HepG2 (cell line): ENCODE measurements around the gene PIP5KL1. TPM values are rescaled to one million over a fixed set of nuclear protein-coding genes. Genes with fewer than 3 reads are reported as not detected.
A peak's percentile ranks its signal among the peaks of the same experiment; 100 is the strongest.

Experiments
- BRCA1 ChIP-seq: sonication (generic); formaldehyde crosslinking; IDR thresholded peaks from 2 replicates; pipeline ENCODE4 v1.4.0; 2020; ENCODE audit warnings: missing genetic modification reagents
- CENPBD1 ChIP-seq: sonication (generic); formaldehyde crosslinking; IDR thresholded peaks from 2 replicates; pipeline ENCODE4 v1.8.0; 2022; ENCODE audit warnings: missing genetic modification reagents, low read depth, mild to moderate bottlenecking, borderline replicate concordance
- MAZ ChIP-seq, 2 experiments: sonication (generic) in 1 of 2; formaldehyde crosslinking in 1 of 2; IDR thresholded peaks; 2 replicates each; pipeline versions ENCODE4 v1.5.0 to v1.6.1; 2012 to 2020; ENCODE audit warnings: low read depth in 2 of 2, mild to moderate bottlenecking in 2 of 2, borderline replicate concordance in 1 of 2, improper control_type of control experiment in 1 of 2, low read length in 1 of 2, missing genetic modification reagents in 1 of 2, moderate library complexity in 1 of 2
- MYC ChIP-seq: sonication (generic); formaldehyde crosslinking; IDR thresholded peaks from 2 replicates; pipeline ENCODE4 v1.9.0; 2021; ENCODE audit warnings: missing genetic modification reagents, borderline replicate concordance
- NFE2L2 ChIP-seq: fragments of 150-350 bp; IDR thresholded peaks from 2 replicates; pipeline ENCODE4 v1.6.1; 2014; ENCODE audit warnings: low read length
- POLR2G ChIP-seq: fragments of 200-400 bp; formaldehyde crosslinking; IDR thresholded peaks from 2 replicates; pipeline ENCODE4 v1.6.1; 2018; ENCODE audit warnings: mild to moderate bottlenecking, low read depth, low read length, moderate library complexity
- PTBP1 ChIP-seq: fragments of 200-400 bp; formaldehyde crosslinking; IDR thresholded peaks from 2 replicates; pipeline ENCODE4 v1.6.1; 2018; ENCODE audit warnings: low read length, low read depth; ENCODE audit not compliant: poor library complexity, severe bottlenecking
- SMARCC2 ChIP-seq: fragments of 450-650 bp; IDR thresholded peaks from 2 replicates; pipeline ENCODE4 v1.6.1; 2017; ENCODE audit warnings: antibody characterized with exemption, mild to moderate bottlenecking
- SMARCE1 ChIP-seq: fragments of 450-650 bp; IDR thresholded peaks from 2 replicates; pipeline ENCODE4 v1.6.1; 2017; ENCODE audit warnings: borderline replicate concordance
- ZMAT3 ChIP-seq: sonication (generic); formaldehyde crosslinking; conservative IDR thresholded peaks from 2 replicates; pipeline ENCODE4 v1.7.0; 2021; ENCODE audit warnings: missing genetic modification reagents
- ZNF232 ChIP-seq: sonication (generic); formaldehyde crosslinking; IDR thresholded peaks from 2 replicates; pipeline ENCODE4 v1.4.0; 2020; ENCODE audit warnings: missing genetic modification reagents, borderline replicate concordance
- ZNF256 ChIP-seq: sonication (generic); formaldehyde crosslinking; conservative IDR thresholded peaks from 2 replicates; pipeline ENCODE4 v1.4.0; 2020; ENCODE audit warnings: missing genetic modification reagents
- ZNF468 ChIP-seq: sonication (generic); formaldehyde crosslinking; IDR thresholded peaks from 2 replicates; pipeline ENCODE4 v1.8.0; 2022; ENCODE audit warnings: mild to moderate bottlenecking, moderate library complexity, missing genetic modification reagents
- ZNF564 ChIP-seq: sonication (generic); formaldehyde crosslinking; IDR thresholded peaks from 2 replicates; pipeline ENCODE4 v1.8.1; 2023; ENCODE audit warnings: mild to moderate bottlenecking, missing genetic modification reagents
- ZNF598 ChIP-seq: sonication (generic); formaldehyde crosslinking; IDR thresholded peaks from 2 replicates; pipeline ENCODE4 v1.5.1; 2020; ENCODE audit warnings: mild to moderate bottlenecking, missing genetic modification reagents, borderline replicate concordance
- ZNF709 ChIP-seq: sonication (generic); formaldehyde crosslinking; IDR thresholded peaks from 2 replicates; pipeline ENCODE4 v1.5.0; 2020; ENCODE audit warnings: mild to moderate bottlenecking, missing genetic modification reagents
- ZNF713 ChIP-seq: sonication (generic); formaldehyde crosslinking; IDR thresholded peaks from 2 replicates; pipeline ENCODE4 v1.4.0; 2020; ENCODE audit warnings: mild to moderate bottlenecking, missing genetic modification reagents
- ZNF720 ChIP-seq: sonication (generic); formaldehyde crosslinking; IDR thresholded peaks from 2 replicates; pipeline ENCODE4 v1.4.0; 2020; ENCODE audit warnings: missing genetic modification reagents
- polyA plus RNA-seq, 8 experiments: library from polyadenylated mRNA; depleted of rRNA in 3 of 8; stranded (reverse) in 7 of 8; unstranded in 1 of 8; fragments of >200 nt; fragmentation: Illumina TruSeq in 4 of 8; extraction: Trizol in 4 of 8; gene quantifications; 2 replicates each; pipeline versions ENCODE4 v1.2.1 to v1.2.3, GENCODE V29; 2011 to 2016; ENCODE audit warnings: low read depth in 4 of 8, missing spikeins in 1 of 8, mixed read lengths in 1 of 8; ENCODE audit not compliant: insufficient read depth in 1 of 8
- total RNA-seq, 5 experiments: library from RNA; depleted of rRNA; stranded (reverse); fragments of >200 nt; fragmentation: Illumina TruSeq; extraction: Trizol; gene quantifications; 2 replicates each; pipeline ENCODE4 v1.2.3, GENCODE V29; 2016; ENCODE audit warnings: low read depth in 1 of 5
- TF ChIP-seq, protein P1 (sequence below): sonication (generic); formaldehyde crosslinking; IDR thresholded peaks from 2 replicates; pipeline ENCODE4 v1.4.0; 2020; ENCODE audit warnings: mild to moderate bottlenecking, missing genetic modification reagents
- TF ChIP-seq, protein P2 (sequence below): sonication (generic); formaldehyde crosslinking; IDR thresholded peaks from 2 replicates; pipeline ENCODE4 v1.5.1; 2020; ENCODE audit warnings: missing genetic modification reagents, mild to moderate bottlenecking, borderline replicate concordance
- TF ChIP-seq, protein P3 (sequence below): sonication (generic); formaldehyde crosslinking; IDR thresholded peaks from 2 replicates; pipeline ENCODE4 v1.4.0; 2020; ENCODE audit warnings: missing genetic modification reagents
- TF ChIP-seq, protein P4 (sequence below): sonication (generic); formaldehyde crosslinking; IDR thresholded peaks from 2 replicates; pipeline ENCODE4 v1.5.1; 2020; ENCODE audit warnings: missing genetic modification reagents, mild to moderate bottlenecking, borderline replicate concordance

The PIP5KL1 gene
- total and polyA plus RNA-seq, 2 of the 13 experiments (the other 11 are each of a cell fraction or from before 2014, with no cell fraction given), result 0.20 to 0.49 TPM

DNA sequence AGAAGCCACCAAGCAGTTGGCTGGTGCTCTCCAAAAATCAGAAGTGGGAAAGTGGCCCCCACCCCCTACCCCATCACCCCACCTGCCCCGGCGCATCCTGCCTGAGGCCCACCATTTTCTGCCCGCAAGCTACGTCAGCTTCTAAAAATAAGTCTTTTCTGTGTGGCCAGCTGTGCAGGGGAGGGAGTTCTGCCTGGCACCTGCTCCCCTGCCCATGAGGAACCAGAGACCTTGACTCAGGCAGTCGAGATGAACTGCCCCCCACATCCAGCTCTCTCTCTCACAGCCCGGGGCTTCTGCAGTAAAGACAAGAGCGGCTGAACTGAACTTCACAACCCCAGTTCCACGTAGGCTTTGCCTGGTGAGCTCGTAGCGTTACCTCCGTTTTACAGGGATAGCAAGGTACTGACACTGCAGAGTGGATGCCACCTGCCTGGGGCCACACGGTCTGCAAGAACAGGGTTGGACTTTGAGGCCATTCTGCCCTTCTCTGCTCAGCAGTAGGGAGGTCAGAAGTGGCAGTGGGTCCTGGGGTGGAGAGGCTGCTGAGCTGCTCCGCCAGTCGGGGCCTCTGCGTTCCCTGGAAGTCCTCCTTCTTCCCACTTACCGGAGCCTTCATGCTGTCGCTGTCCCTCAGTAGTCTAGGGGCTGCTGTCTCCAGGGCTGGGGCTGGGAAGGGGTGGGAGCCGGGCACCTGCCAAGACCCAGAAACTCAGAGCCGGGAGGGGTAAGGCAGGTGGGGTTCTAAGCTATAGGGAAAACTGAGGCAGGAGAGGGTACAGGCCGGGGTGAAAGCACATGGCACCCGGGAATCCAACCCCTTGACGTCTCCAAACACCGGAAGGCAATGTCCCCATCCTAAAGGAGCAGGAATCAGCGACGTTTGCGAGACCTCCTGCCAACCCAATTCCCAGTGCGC is 14.5 kb downstream of the PIP5KL1 start (continued):
- TF ChIP-seq ZMAT3, result no peak
- no peak for TF ChIP-seq PTBP1
- no peak for TF ChIP-seq SMARCC2
- TF ChIP-seq, protein P1, sequence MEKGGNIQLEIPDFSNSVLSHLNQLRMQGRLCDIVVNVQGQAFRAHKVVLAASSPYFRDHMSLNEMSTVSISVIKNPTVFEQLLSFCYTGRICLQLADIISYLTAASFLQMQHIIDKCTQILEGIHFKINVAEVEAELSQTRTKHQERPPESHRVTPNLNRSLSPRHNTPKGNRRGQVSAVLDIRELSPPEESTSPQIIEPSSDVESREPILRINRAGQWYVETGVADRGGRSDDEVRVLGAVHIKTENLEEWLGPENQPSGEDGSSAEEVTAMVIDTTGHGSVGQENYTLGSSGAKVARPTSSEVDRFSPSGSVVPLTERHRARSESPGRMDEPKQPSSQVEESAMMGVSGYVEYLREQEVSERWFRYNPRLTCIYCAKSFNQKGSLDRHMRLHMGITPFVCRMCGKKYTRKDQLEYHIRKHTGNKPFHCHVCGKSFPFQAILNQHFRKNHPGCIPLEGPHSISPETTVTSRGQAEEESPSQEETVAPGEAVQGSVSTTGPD, result no peak
- no peak for TF ChIP-seq ZNF468 (CRISPR knock-in tag)
- no peak for TF ChIP-seq ZNF713 (CRISPR knock-in tag)
- peak; percentile 57; the same call in 1 of the 2 replicates for TF ChIP-seq ZNF598 (CRISPR knock-in tag)
- TF ChIP-seq ZNF709 (CRISPR knock-in tag), result no peak
- TF ChIP-seq, protein P2, sequence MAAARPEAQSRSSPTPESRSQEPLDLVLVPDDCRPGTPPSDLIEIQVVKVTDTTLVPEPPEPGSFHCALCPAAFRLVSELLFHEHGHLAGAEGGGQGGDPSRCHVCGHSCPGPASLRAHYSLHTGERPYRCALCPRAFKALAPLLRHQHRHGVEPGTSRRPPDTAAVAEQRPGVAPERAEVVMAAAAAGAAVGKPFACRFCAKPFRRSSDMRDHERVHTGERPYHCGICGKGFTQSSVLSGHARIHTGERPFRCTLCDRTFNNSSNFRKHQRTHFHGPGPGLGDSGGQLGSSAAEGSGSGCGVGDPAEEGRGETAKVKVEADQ (CRISPR knock-in tag), result no peak
- TF ChIP-seq, protein P3, sequence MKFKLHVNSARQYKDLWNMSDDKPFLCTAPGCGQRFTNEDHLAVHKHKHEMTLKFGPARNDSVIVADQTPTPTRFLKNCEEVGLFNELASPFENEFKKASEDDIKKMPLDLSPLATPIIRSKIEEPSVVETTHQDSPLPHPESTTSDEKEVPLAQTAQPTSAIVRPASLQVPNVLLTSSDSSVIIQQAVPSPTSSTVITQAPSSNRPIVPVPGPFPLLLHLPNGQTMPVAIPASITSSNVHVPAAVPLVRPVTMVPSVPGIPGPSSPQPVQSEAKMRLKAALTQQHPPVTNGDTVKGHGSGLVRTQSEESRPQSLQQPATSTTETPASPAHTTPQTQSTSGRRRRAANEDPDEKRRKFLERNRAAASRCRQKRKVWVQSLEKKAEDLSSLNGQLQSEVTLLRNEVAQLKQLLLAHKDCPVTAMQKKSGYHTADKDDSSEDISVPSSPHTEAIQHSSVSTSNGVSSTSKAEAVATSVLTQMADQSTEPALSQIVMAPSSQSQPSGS (CRISPR knock-in tag), result no peak
- no peak for TF ChIP-seq POLR2G
- TF ChIP-seq ZNF256, result no peak
- no peak for TF ChIP-seq MAZ (IDR thresholded peaks at IDR 0.05; ENCODE audit: borderline replicate concordance, low read depth, low read length)
- TF ChIP-seq MAZ (CRISPR knock-in tag; IDR thresholded peaks at IDR 0.05; ENCODE audit: low read depth), result no peak
- TF ChIP-seq BRCA1, result no peak
- no peak for TF ChIP-seq CENPBD1 (CRISPR knock-in tag)
- TF ChIP-seq, protein P4, sequence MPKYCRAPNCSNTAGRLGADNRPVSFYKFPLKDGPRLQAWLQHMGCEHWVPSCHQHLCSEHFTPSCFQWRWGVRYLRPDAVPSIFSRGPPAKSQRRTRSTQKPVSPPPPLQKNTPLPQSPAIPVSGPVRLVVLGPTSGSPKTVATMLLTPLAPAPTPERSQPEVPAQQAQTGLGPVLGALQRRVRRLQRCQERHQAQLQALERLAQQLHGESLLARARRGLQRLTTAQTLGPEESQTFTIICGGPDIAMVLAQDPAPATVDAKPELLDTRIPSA (CRISPR knock-in tag), result no peak
- no peak for TF ChIP-seq MYC (CRISPR knock-in tag)
- TF ChIP-seq SMARCE1, result no peak
- TF ChIP-seq NFE2L2, result no peak
- TF ChIP-seq ZNF720 (CRISPR knock-in tag), result no peak
- no peak for TF ChIP-seq ZNF564 (CRISPR knock-in tag)
- TF ChIP-seq ZNF232 (CRISPR knock-in tag), result no peak
